ENCODE results near the gene FAM107B.

- TF ChIP-seq POLR2A (IDR thresholded peaks at IDR 0.05; ENCODE audit: insufficient read depth in 1 of 2, low read depth in 2 of 2, low read length in 2 of 2): no peak
- TF ChIP-seq MAZ (IDR thresholded peaks at IDR 0.05; ENCODE audit: borderline replicate concordance, low read depth, low read length): no peak
- TF ChIP-seq MAZ (CRISPR knock-in tag; IDR thresholded peaks at IDR 0.05; ENCODE audit: low read depth): no peak
- TF ChIP-seq POLR2AphosphoS5 (IDR thresholded peaks at IDR 0.05; ENCODE audit: low read depth, low read length): no peak
- TF ChIP-seq CREB1 (IDR thresholded peaks at IDR 0.05): no peak
- no peak for TF ChIP-seq CREB1 (CRISPR knock-in tag; IDR thresholded peaks at IDR 0.05)
- TF ChIP-seq SIN3A (IDR thresholded peaks at IDR 0.05; ENCODE audit: borderline replicate concordance, low read depth, low read length): no peak
- peak; percentile 81 for TF ChIP-seq CTCF (CRISPR knock-in tag; IDR thresholded peaks at IDR 0.05)
- TF ChIP-seq HBP1 (CRISPR knock-in tag; IDR thresholded peaks at IDR 0.05; ENCODE audit: low read depth): no peak
- TF ChIP-seq RNF219 (CRISPR knock-in tag; IDR thresholded peaks at IDR 0.05): no peak
- TF ChIP-seq CHD2 (IDR thresholded peaks at IDR 0.05; ENCODE audit: low read depth, low read length): no peak
Measured at GRCh38 chr10:14556285-14556956, 218.3 kb downstream of the FAM107B start.
